GM19452 (cell line): ENCODE measurements around the gene TVP23C.

Experiments
- ATAC-seq: cut with Tn5 transposase; IDR thresholded peaks from one replicate; pipeline ENCODE4 v1.9.1; 2021; ENCODE audit not compliant: unreplicated experiment

Gene TVP23C

DNA sequence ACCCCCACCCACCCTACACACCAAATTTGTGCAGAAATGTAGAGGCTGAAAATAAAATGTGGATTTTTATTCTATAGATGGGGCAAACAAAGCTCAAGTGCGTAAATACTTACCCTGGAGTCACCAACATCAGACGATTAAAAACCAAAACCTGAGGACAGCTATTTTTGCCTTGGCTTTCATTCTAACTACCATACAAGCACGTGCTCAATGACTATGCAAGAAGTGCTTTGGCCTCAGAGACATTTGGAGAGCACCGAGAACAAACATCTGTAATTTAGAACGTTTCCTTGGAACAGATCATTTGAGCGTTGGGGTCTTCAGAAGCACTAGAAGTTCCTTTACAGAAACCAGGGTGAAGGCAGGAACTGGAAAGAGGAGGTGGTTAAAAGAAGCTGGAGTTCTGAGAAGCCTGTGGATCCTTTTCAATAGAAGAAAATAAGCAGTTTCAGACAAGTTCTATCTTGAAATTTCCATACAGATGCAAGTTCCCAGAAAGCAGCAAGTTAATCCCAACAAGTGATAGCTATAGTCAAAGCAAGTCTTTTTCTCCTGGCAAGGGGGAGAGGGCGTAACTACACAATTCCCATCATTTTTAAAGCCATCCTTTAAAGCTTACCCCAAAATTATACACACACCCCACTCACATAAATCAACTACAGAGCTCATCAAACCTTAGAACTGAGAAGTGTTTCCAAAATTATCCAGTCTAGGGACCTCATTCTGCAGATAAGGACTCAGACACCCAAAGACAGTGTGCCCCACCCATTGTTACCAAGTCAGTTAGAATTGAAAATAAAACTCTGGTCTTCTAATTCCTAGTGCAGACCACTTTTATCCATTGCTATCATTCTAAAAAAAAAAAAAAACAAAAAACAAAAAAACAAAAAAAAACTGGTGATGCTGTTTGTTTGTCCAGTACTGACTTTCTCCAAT, 66.3 kb downstream of the TVP23C start:
- ATAC-seq: no peak

- ATAC-seq: no peak
These were observed 68.5 kb downstream of the TVP23C start for GRCh38 chr17:15494821-15495220.

GRCh38 chr17:15493693-15494035, 69.6 kb downstream of the TVP23C start:
- ATAC-seq: no peak

GRCh38 chr17:15492791-15493692, 70.2 kb downstream of the TVP23C start:
- ATAC-seq: no peak

DNA sequence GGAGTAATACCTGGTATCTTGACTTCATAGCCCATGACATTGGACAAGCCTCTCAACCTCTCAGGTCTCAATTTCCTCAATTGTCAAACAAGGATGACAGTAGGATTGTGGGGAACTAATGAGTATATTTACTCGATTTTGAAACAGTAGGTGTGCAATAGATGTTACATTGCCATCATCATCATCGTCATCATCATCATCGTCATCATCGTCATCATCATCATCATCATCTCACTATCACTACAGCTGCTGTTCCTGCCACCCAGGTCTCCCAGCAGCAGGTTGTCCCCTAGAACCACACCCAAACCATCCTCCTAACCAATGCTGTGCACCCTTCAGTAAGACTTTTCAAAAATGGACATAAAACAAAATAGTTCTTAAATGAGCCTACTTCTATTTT, 71.1 kb downstream of the TVP23C start:
- ATAC-seq: no peak

- ATAC-seq: no peak
These were observed 72.5 kb downstream of the TVP23C start for GRCh38 chr17:15490634-15491261.

DNA sequence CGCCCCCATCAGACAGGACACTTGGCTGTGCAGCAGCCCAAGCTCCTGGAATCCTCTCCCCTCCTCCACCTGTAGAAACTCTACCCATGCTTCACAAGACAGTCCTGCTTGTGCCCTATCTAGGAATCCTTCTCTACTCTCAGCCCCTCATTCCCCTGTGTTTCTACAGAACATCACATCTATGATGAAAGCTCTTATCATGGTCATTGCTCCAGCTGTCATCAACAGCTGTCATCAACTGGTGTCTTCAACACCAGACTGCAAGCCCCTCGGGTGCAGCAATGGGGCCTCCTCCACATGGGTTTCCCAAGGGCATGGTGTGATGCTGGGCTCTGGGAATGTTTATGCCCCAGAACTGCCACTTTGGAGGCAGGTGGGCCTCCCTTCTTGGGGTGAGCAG, 74.7 kb downstream of the TVP23C start:
- ATAC-seq: no peak

GRCh38 chr17:15485045-15485444, 78.2 kb downstream of the TVP23C start:
- no peak for ATAC-seq

- no peak for ATAC-seq
These were observed 79.9 kb downstream of the TVP23C start for GRCh38 chr17:15483431-15483830.

GRCh38 chr17:15482476-15482875, 80.8 kb downstream of the TVP23C start:
- ATAC-seq: no peak

- no peak for ATAC-seq
These were observed 81.8 kb downstream of the TVP23C start for GRCh38 chr17:15481481-15481880.

- ATAC-seq: no peak
These were observed 83.1 kb downstream of the TVP23C start for GRCh38 chr17:15480204-15480603.

DNA sequence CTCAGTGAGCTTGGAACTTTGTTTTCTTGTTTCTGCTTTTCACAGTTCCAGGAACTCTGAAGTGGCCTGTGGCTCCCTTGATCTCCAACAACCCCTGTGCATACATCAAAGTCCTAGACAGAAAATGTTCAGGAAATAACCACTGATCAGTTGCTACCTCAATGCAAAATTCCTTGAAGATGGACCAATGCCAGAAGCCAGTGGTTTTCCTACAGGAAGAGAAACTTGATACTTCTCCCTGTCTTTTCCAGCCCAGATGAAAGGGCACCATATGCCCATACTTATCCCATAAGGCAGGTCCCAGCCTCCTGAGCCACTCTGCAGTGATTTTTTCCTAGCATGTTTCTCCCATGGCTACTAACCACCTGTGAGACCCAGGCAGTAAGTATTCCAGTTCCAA, 83.6 kb downstream of the TVP23C start:
- no peak for ATAC-seq

GRCh38 chr17:15478845-15479244, 84.4 kb downstream of the TVP23C start:
- ATAC-seq: no peak

DNA sequence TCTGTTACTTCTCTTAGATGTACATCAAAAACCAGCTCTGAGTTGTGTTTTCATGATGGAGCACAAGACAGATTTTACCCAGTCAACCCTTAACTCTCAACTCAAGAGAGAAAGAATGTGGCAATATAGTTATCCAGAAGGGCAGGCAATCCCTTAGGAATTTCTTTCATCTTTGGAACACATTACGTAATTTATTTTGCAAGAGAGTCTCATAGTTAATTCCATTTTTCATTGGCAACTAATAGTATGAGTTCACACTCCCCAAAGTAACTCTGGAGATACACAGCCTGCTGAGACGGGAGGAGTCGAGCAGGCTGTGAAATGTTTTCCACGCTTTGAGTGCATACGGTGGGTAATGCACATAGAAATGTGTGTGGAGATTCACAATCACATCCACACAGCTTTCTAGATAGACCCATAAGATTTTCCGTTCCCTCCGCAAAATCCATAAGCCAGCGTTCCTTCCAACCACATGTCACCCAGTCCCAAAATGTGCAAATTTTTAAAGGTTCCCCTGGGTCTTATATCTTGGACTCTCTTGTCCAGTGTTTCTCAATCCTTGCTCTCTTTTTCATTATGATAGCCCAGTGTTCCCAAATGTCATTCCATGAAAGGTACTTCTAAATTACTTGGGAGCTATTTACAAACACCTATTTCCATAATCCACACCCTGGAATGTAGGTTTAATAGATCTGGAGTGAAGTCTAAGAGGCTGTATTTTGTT, 87.5 kb downstream of the TVP23C start:
- no peak for ATAC-seq

- no peak for ATAC-seq
These were observed 90.4 kb downstream of the TVP23C start for GRCh38 chr17:15472891-15473290.

- no peak for ATAC-seq
These were observed 92.7 kb downstream of the TVP23C start for GRCh38 chr17:15470536-15470935.

DNA sequence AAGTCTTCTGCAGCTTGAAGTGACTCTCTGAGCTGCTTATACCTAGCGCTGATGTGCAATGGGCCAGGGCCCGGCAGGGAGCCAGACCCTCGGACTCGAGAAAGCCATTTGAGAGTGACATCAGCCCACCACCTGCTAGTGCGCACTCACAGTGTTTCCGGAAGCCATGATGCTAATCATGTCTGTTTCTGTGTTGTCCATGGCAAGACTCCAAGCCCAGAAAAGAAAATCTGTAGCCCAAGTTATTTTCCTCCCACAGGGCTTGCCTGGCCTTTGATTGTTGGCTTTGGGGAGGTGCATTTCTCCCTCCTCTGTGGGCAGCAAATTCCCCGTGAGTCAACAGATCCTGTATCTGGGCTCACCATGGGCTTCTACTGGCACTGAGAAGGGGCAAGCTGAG, 94.0 kb downstream of the TVP23C start:
- no peak for ATAC-seq

GRCh38 chr17:15468126-15468525, 95.2 kb downstream of the TVP23C start:
- no peak for ATAC-seq

DNA sequence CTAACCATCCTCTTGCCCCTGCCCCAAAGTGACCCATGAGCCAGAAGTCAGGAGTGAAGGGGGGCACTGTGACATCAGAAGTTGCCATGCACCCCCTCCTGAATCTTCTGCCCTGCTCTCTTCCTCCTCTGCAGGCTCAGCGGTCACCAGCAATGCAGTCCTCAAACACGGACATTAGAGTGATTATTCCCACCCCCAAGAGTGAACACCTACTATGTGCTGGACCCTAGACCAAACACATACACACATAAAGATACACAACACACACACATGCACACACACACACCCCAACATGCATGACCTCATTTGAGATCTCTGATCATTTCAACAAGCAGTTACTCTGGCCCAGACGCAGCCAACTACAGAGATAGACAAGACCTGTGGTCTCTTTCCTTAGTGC, 95.7 kb downstream of the TVP23C start, which contains the start of gene CDRT4:
Gene CDRT4 (minus strand): TSS at position 30 of the 400 bp plus-strand sequence. CDS start 27,383 bp downstream, outside the sequence.
- no peak for ATAC-seq

- ATAC-seq: no peak
These were observed 97.2 kb downstream of the TVP23C start for GRCh38 chr17:15466131-15466530.
